Breast epithelium (tissue), 3 donors: Measurements from ENCODE around the gene MDFIC.

ENCODE experiments used
- POLR2AphosphoS5 ChIP-seq, 3 donors: sonication (generic); formaldehyde crosslinking; IDR thresholded peaks; one replicate each; pipeline ENCODE4 v1.6.1; 2017; ENCODE audit warnings: antibody characterized with exemption in 3 of 3
- TF ChIP-seq, protein P1 (sequence below), 3 donors: fragments of 450-650 bp; IDR thresholded peaks; one replicate each; pipeline ENCODE4 v1.5.1; 2016 to 2017; ENCODE audit warnings: antibody characterized with exemption in 3 of 3, mild to moderate bottlenecking in 3 of 3, moderate library complexity in 3 of 3

- TF ChIP-seq, protein P1, sequence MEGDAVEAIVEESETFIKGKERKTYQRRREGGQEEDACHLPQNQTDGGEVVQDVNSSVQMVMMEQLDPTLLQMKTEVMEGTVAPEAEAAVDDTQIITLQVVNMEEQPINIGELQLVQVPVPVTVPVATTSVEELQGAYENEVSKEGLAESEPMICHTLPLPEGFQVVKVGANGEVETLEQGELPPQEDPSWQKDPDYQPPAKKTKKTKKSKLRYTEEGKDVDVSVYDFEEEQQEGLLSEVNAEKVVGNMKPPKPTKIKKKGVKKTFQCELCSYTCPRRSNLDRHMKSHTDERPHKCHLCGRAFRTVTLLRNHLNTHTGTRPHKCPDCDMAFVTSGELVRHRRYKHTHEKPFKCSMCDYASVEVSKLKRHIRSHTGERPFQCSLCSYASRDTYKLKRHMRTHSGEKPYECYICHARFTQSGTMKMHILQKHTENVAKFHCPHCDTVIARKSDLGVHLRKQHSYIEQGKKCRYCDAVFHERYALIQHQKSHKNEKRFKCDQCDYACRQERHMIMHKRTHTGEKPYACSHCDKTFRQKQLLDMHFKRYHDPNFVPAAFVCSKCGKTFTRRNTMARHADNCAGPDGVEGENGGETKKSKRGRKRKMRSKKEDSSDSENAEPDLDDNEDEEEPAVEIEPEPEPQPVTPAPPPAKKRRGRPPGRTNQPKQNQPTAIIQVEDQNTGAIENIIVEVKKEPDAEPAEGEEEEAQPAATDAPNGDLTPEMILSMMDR (IDR thresholded peaks at IDR 0.05): no peak
- TF ChIP-seq POLR2AphosphoS5 (IDR thresholded peaks at IDR 0.05): no peak
Measured at GRCh38 chr7:115037128-115037802, 115.4 kb downstream of the MDFIC start.
